T-helper 2 cell treated with Interferon-gamma antibody and Interleukin-4, amounts not matched to agents 100 ng/mL and 5 ng/mL, for 36 hours (primary cell): ENCODE data around the gene SPART. TPM values are rescaled to one million over a fixed set of nuclear protein-coding genes. Genes with fewer than 3 reads are reported as not detected.

ENCODE experiments used
- intact Hi-C: fragments of 100-400 bp; cut with micrococcal nuclease; formaldehyde crosslinking; loops from one replicate; pipeline ENCODE4 v1.15.1; 2023
- total RNA-seq: library from RNA; stranded (reverse); gene quantifications from 2 replicates; pipeline ENCODE4 v1.2.3, GENCODE V29; 2022

The SPART gene
- total RNA-seq, 1 donor from 2014 or later, result 25.9 TPM

GRCh38 chr13:36258831-36259230, 87.4 kb downstream of the SPART start:
- intact Hi-C loops, result no loop called here

Other genes starting within 250 kb of the SPART start
- not detected in 2 replicates for gene DCLK1, start 215.0 kb downstream of the SPART start, total RNA-seq
- gene SOHLH2, start 131.8 kb downstream of the SPART start, total RNA-seq, result not detected in 2 replicates
- 0.32 TPM in 1 of 2 replicates, not detected in the other for gene CCDC169, start 48.6 kb downstream of the SPART start, total RNA-seq
- 13.5 and 14.1 TPM in 2 replicates for gene CCNA1, start 86.1 kb upstream of the SPART start, total RNA-seq